SHP77 (cell line): Measurements from ENCODE around the gene IQCE.
"Not testable (repeated sequence)": the region's sequence is repeated elsewhere in the genome, so short reads cannot be mapped to it uniquely, and the experiment has no call there.

Source experiments
- DNase-seq, 2 experiments: peaks; one replicate each; lab custom pipeline; 2025; lab: John Stamatoyannopoulos, UW

The IQCE gene

GRCh38 chr7:2576742-2577491 is 18.1 kb downstream of the IQCE start:
- DNase-seq, result no peak

- DNase-seq, result no peak
Measured at GRCh38 chr7:2577914-2578680, 19.3 kb downstream of the IQCE start.

GRCh38 chr7:2580636-2581035 is 21.9 kb downstream of the IQCE start:
- DNase-seq, result no peak

- no peak for DNase-seq
Measured at GRCh38 chr7:2582006-2582735, 23.4 kb downstream of the IQCE start.

GRCh38 chr7:2583798-2584580 is 25.2 kb downstream of the IQCE start:
- no peak for DNase-seq

- no peak for DNase-seq
Measured at GRCh38 chr7:2585446-2585845, 26.7 kb downstream of the IQCE start.

GRCh38 chr7:2586326-2587020 is 27.7 kb downstream of the IQCE start:
- DNase-seq, result no peak

GRCh38 chr7:2587134-2587533 is 28.4 kb downstream of the IQCE start:
- no peak for DNase-seq

GRCh38 chr7:2587778-2588177 is 29.0 kb downstream of the IQCE start:
- DNase-seq, result no peak

- DNase-seq, result no peak
Measured at GRCh38 chr7:2589341-2589740, 30.6 kb downstream of the IQCE start.

- not testable (repeated sequence) for DNase-seq
Measured at GRCh38 chr7:2589941-2590340, 31.2 kb downstream of the IQCE start.

GRCh38 chr7:2592375-2592865 is 33.6 kb downstream of the IQCE start:
- DNase-seq, result no peak

- DNase-seq, result no peak
Measured at GRCh38 chr7:2593036-2593727, 34.4 kb downstream of the IQCE start.

- DNase-seq, result no peak
Measured at GRCh38 chr7:2594599-2594998, 35.8 kb downstream of the IQCE start.

GRCh38 chr7:2595258-2595860 is 36.6 kb downstream of the IQCE start:
- DNase-seq, result no peak

GRCh38 chr7:2596464-2597272 is 37.9 kb downstream of the IQCE start:
- DNase-seq, result no peak

- DNase-seq, result peak in 1 of 2 experiments; percentile 15
Measured at GRCh38 chr7:2597273-2597640, 38.5 kb downstream of the IQCE start.

GRCh38 chr7:2598154-2598823 is 39.5 kb downstream of the IQCE start:
- no peak for DNase-seq

- no peak for DNase-seq
Measured at GRCh38 chr7:2601065-2601464, 42.3 kb downstream of the IQCE start.
